ENCODE results near the gene MOV10L1. TPM values are rescaled to one million over a fixed set of nuclear protein-coding genes. Genes with fewer than 3 reads are reported as not detected.

Gene MOV10L1
- total and polyA plus RNA-seq, 9 of the 15 experiments (the other 6 are each of a cell fraction or from before 2014, with no cell fraction given), result 0.06 to 0.43 (median 0.15) TPM

- ATAC-seq, result no peak
Measured at GRCh38 chr22:50188356-50188755, 98.5 kb downstream of the MOV10L1 start.

More at GRCh38 chr22:50188356-50188755, 98.5 kb downstream of the MOV10L1 start:
- Histone ChIP-seq H3K4me2 (ENCODE audit: insufficient read depth, low read length) (no peak overlapping the region), H3K27ac (ENCODE audit: extremely low read depth, low read depth, low read length) (no peak overlapping the region), H2AFZ (ENCODE audit: low read depth, low read length) (no peak overlapping the region), H3K4me1 (replicated peaks in 1 of 2; ENCODE audit: control insufficient read depth in 2 of 2, insufficient read depth in 2 of 2, low read length in 2 of 2) (peaks cover 20 to 87% of the 10 kb centered on the region in 2 experiments), H3K4me3 (no peak overlapping the region), H3K9me3 (replicated peaks; ENCODE audit: control insufficient read depth, insufficient read depth, low read depth, low read length) (no peaks in the 10 kb centered on the region), H3K27me3 (ENCODE audit: control insufficient read depth in 2 of 2, insufficient read depth in 2 of 2, low read length in 2 of 2) (no peaks in the 10 kb centered on the region), H3K9me1 (ENCODE audit: control insufficient read depth, insufficient read depth, low read length) (peaks cover 7% of the 10 kb centered on the region), H3K36me3 (ENCODE audit: control insufficient read depth, insufficient read depth, low read length) (peaks cover 33% of the 10 kb centered on the region; the same call in 2 of the 3 replicates), H3K79me2 (ENCODE audit: control insufficient read depth, insufficient read depth, low read length) (peaks cover 63% of the 10 kb centered on the region), H4K20me1 (replicated peaks; ENCODE audit: control insufficient read depth, insufficient read depth, low read length) (peaks cover 8% of the 10 kb centered on the region; the same call in 1 of the 2 replicates), H3K9ac (ENCODE audit: insufficient read depth in 1 of 2, low read depth in 2 of 2, low read length in 2 of 2) (no peak overlapping the region; a peak in 2 of 4 replicates)
- intact Hi-C loops (cut with micrococcal nuclease), result no loop called here
- ChIA-PET CTCF (ENCODE audit: low intra/inter-chr PET ratio) (no interaction called here), POLR2A (no interaction called here)
- WGBS (ENCODE audit: insufficient coverage, low coverage, missing lambda C conversion rate), result 86% methylated on average over 7 of the region's 11 CpGs
- no peak for TF ChIP-seq GTF2A2 (tag; IDR thresholded peaks at IDR 0.05)
- no peak for TF ChIP-seq SMARCA5 (IDR thresholded peaks at IDR 0.05)
- TF ChIP-seq ZNF830 (CRISPR knock-in tag; IDR thresholded peaks at IDR 0.05), result no peak
- no peak for TF ChIP-seq ZFP91 (CRISPR knock-in tag; IDR thresholded peaks at IDR 0.05)
- TF ChIP-seq ZNF217 (CRISPR knock-in tag; IDR thresholded peaks at IDR 0.05), result no peak
- TF ChIP-seq CREB3L1 (IDR thresholded peaks at IDR 0.05; ENCODE audit: borderline replicate concordance, low read depth), result no peak
- TF ChIP-seq E2F1 (CRISPR knock-in tag; IDR thresholded peaks at IDR 0.05), result no peak
- no peak for TF ChIP-seq SIX5 (IDR thresholded peaks at IDR 0.05; ENCODE audit: borderline replicate concordance in 1 of 2, insufficient read depth in 1 of 2, low read depth in 1 of 2, low read length in 2 of 2)
- no peak for TF ChIP-seq MED1 (CRISPR knock-in tag; IDR thresholded peaks at IDR 0.05; ENCODE audit: borderline replicate concordance)
- no peak for TF ChIP-seq CEBPB (tag; IDR thresholded peaks at IDR 0.05)
- no peak for TF ChIP-seq HSF4 (CRISPR knock-in tag; IDR thresholded peaks at IDR 0.05; ENCODE audit: borderline replicate concordance)
- TF ChIP-seq MBD1 (CRISPR knock-in tag; IDR thresholded peaks at IDR 0.05), result no peak
- no peak for TF ChIP-seq PHB2 (IDR thresholded peaks at IDR 0.05; ENCODE audit: low read depth)
- TF ChIP-seq PML (IDR thresholded peaks at IDR 0.05; ENCODE audit: low read length), result no peak
- no peak for TF ChIP-seq ETS2 (tag; IDR thresholded peaks at IDR 0.05; ENCODE audit: borderline replicate concordance, poor library complexity, severe bottlenecking)
- no peak for TF ChIP-seq ESRRA (IDR thresholded peaks at IDR 0.05; ENCODE audit: borderline replicate concordance, low read depth)
- in situ Hi-C loops (cut with MboI), result no loop called here
- FAIRE-seq (no peak), DNase-seq (ENCODE audit: extremely low read depth in 1 of 4, low spot score in 3 of 4) (no peak)
- BruUV-seq (replicated peaks), result no TSS peak

Data from K562 (cell line).